Measurements from ENCODE around the gene LRFN5. TPM values are rescaled to one million over a fixed set of nuclear protein-coding genes. Genes with fewer than 3 reads are reported as not detected.

Gene LRFN5
- total RNA-seq, 4 donors from 2014 or later, result 2.9 to 9.3 (median 5.0) TPM

GRCh38 chr14:41773536-41774279, 167.0 kb downstream of the LRFN5 start:
- H3K4me1 ChIP-seq, result no peaks in the 10 kb centered on the region
- no peak for ATAC-seq
- 33 to 71% methylated on average over 1 of the region's 1 CpG for WGBS, 2 donors (ENCODE audit: low coverage in 1 of 2)
- no peak for TF ChIP-seq CTCF (IDR thresholded peaks at IDR 0.05)
- no peak for TF ChIP-seq POLR2AphosphoS5 (IDR thresholded peaks at IDR 0.05)
- no peak for TF ChIP-seq POLR2A (IDR thresholded peaks at IDR 0.05)
- no peak for TF ChIP-seq EP300 (IDR thresholded peaks at IDR 0.05)
- H3K27me3 ChIP-seq, result no peaks in the 10 kb centered on the region
- no peak overlapping the region for H3K4me3 ChIP-seq
- H3K36me3 ChIP-seq, result no peaks in the 10 kb centered on the region
- no peaks in the 10 kb centered on the region for H3K9me3 ChIP-seq
- H3K27ac ChIP-seq, result no peak overlapping the region

- no peak for TF ChIP-seq POLR2A (IDR thresholded peaks at IDR 0.05)
- no peak for TF ChIP-seq CTCF (IDR thresholded peaks at IDR 0.05)
- no peak for TF ChIP-seq EP300 (IDR thresholded peaks at IDR 0.05)
- TF ChIP-seq POLR2AphosphoS5 (IDR thresholded peaks at IDR 0.05), result no peak
- Histone ChIP-seq H3K27ac (no peak overlapping the region), H3K27me3 (no peaks in the 10 kb centered on the region), H3K9me3 (no peaks in the 10 kb centered on the region), H3K4me3 (no peak overlapping the region), H3K4me1 (no peaks in the 10 kb centered on the region), H3K36me3 (no peaks in the 10 kb centered on the region)
- ATAC-seq, result no peak
Observed at GRCh38 chr14:41782511-41782910, 175.8 kb downstream of the LRFN5 start.

- no peak for TF ChIP-seq POLR2A (IDR thresholded peaks at IDR 0.05)
- TF ChIP-seq EP300 (IDR thresholded peaks at IDR 0.05), result no peak
- no peak for TF ChIP-seq CTCF (IDR thresholded peaks at IDR 0.05)
- TF ChIP-seq POLR2AphosphoS5 (IDR thresholded peaks at IDR 0.05), result no peak
- no peaks in the 10 kb centered on the region for H3K27me3 ChIP-seq
- no peaks in the 10 kb centered on the region for H3K4me1 ChIP-seq
- no peaks in the 10 kb centered on the region for H3K36me3 ChIP-seq
- no peak overlapping the region for H3K27ac ChIP-seq
- no peak overlapping the region for H3K4me3 ChIP-seq
- no peaks in the 10 kb centered on the region for H3K9me3 ChIP-seq
- no peak for ATAC-seq
- WGBS, 2 donors (ENCODE audit: low coverage in 1 of 2), result 72 to 100% methylated on average over 1 to 2 of the region's 2 CpGs
Observed at GRCh38 chr14:41783403-41783802, 176.7 kb downstream of the LRFN5 start.

DNA sequence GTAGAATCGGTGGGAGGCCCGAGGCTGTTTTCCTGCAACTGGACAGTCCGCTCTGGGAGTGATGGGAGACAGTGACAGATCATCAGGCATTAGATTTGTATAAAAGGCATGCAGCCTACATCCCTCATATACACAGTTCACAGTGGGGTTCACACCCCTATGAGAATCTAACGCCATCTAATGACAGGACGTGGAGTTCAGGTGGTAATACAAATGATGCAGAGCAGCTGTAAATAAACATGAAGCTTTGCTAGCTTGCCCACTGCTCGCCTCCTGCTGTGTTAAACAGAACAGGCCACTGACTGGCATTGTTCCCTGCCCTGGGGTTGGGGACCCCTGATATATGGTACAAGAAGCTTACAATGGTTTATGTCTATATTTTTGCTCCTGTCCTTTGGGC, 179.0 kb downstream of the LRFN5 start:
- Histone ChIP-seq H3K9me3 (no peaks in the 10 kb centered on the region), H3K27me3 (no peaks in the 10 kb centered on the region), H3K4me3 (no peak overlapping the region), H3K4me1 (no peaks in the 10 kb centered on the region), H3K36me3 (no peaks in the 10 kb centered on the region), H3K27ac (no peak overlapping the region)
- TF ChIP-seq POLR2AphosphoS5 (IDR thresholded peaks at IDR 0.05), result no peak
- TF ChIP-seq CTCF (IDR thresholded peaks at IDR 0.05), result no peak
- TF ChIP-seq POLR2A (IDR thresholded peaks at IDR 0.05), result no peak
- no peak for TF ChIP-seq EP300 (IDR thresholded peaks at IDR 0.05)
- no peak for ATAC-seq
- 81 to 85% methylated on average over 6 of the region's 6 CpGs for WGBS, 2 donors (ENCODE audit: low coverage in 1 of 2)

GRCh38 chr14:41799817-41800216, 193.1 kb downstream of the LRFN5 start:
- TF ChIP-seq POLR2AphosphoS5 (IDR thresholded peaks at IDR 0.05) (no peak), EP300 (IDR thresholded peaks at IDR 0.05) (no peak), POLR2A (IDR thresholded peaks at IDR 0.05) (no peak), CTCF (IDR thresholded peaks at IDR 0.05) (no peak)
- ATAC-seq, result no peak
- Histone ChIP-seq H3K27ac (no peak overlapping the region), H3K27me3 (no peaks in the 10 kb centered on the region), H3K9me3 (no peaks in the 10 kb centered on the region), H3K4me3 (no peak overlapping the region), H3K4me1 (no peaks in the 10 kb centered on the region), H3K36me3 (no peaks in the 10 kb centered on the region)
- WGBS, 2 donors (ENCODE audit: low coverage in 1 of 2), result 82 to 90% methylated on average over 1 of the region's 1 CpG
